NT2/D1 (cell line): ENCODE data around the gene NPIPB6.

Experiments used
- SUZ12 ChIP-seq: IDR thresholded peaks from 2 replicates; pipeline ENCODE4 v1.6.1; 2011; ENCODE audit not compliant: insufficient read length, insufficient read depth; ENCODE audit errors: extremely low read depth
- YY1 ChIP-seq: IDR thresholded peaks from 2 replicates; pipeline ENCODE4 v1.6.1; 2011; ENCODE audit not compliant: insufficient read length, insufficient read depth

- no peak for TF ChIP-seq SUZ12
- no peak for TF ChIP-seq YY1
These were observed 59.1 kb downstream of the NPIPB6 start for GRCh38 chr16:28304214-28304613.
